CD4-positive, alpha-beta T cell (primary cell): Measurements from ENCODE around the gene PMM2. TPM values are rescaled to one million over a fixed set of nuclear protein-coding genes. Genes with fewer than 3 reads are reported as not detected.
"Not testable (repeated sequence)": the region's sequence is repeated elsewhere in the genome, so short reads cannot be mapped to it uniquely, and the experiment has no call there.

Source experiments
- ATAC-seq: fragments of 200-7000 bp; cut with Tn5 transposase; one replicate; pipeline ENCODE4 v1.10.0; 2022; ENCODE audit warnings: mild to moderate bottlenecking; ENCODE audit not compliant: poor library complexity
- CTCF ChIA-PET: fragments of 350-600 bp; sonication (Branson Sonifier 250); formaldehyde crosslinking; loops from one replicate; lab custom pipeline; 2021; ENCODE audit warnings: antibody characterized with exemption, inconsistent platforms; lab: Charles Lee
- POLR2A ChIA-PET: fragments of 350-600 bp; sonication (Branson Sonifier 250); formaldehyde crosslinking; loops from one replicate; lab custom pipeline; 2021; ENCODE audit warnings: antibody characterized with exemption, inconsistent platforms; lab: Charles Lee
- DNase-seq, 14 experiments: peaks; one replicate each; pipeline ENCODE4 v3.0.0-alpha.2; 2013 to 2020; ENCODE audit warnings: mixed read lengths in 2 of 14
- H3K27ac ChIP-seq, 2 donors: one replicate each; pipeline versions ENCODE4 v1.5.1 to v1.7.0; 2013; ENCODE audit warnings: low read length in 2 of 2, low read depth in 1 of 2, mild to moderate bottlenecking in 1 of 2
- H3K27me3 ChIP-seq, 2 experiments: 1 replicate in 1 of 2; 2 replicates in 1 of 2; pipeline versions ENCODE4 v1.6.1 to v1.7.0; 2013; ENCODE audit warnings: low read length in 2 of 2, control low read depth in 1 of 2, mild to moderate bottlenecking in 1 of 2, moderate library complexity in 1 of 2; ENCODE audit not compliant: insufficient read depth in 2 of 2, control insufficient read depth in 1 of 2
- H3K36me3 ChIP-seq: one replicate; pipeline ENCODE4 v1.6.1; 2013; ENCODE audit warnings: low read length, control low read depth; ENCODE audit not compliant: insufficient read depth
- H3K4me1 ChIP-seq: one replicate; pipeline ENCODE4 v1.6.1; 2013; ENCODE audit warnings: low read length, control low read depth; ENCODE audit not compliant: insufficient read depth
- H3K4me3 ChIP-seq: one replicate; pipeline ENCODE4 v1.5.1; 2013; ENCODE audit warnings: mild to moderate bottlenecking, low read length, moderate library complexity
- H3K9me3 ChIP-seq, 2 experiments: 1 replicate in 1 of 2; 2 replicates in 1 of 2; pipeline versions ENCODE4 v1.6.1 to v1.7.0; 2013; ENCODE audit warnings: low read length in 2 of 2, mild to moderate bottlenecking in 2 of 2, control low read depth in 1 of 2, moderate library complexity in 1 of 2; ENCODE audit not compliant: control insufficient read depth in 1 of 2, insufficient read depth in 1 of 2
- H3K27ac Mint-ChIP-seq: one replicate; pipeline ENCODE4 v1.8.0; 2020; ENCODE audit warnings: mixed read lengths
- H3K27me3 Mint-ChIP-seq: one replicate; pipeline ENCODE4 v1.8.0; 2021; ENCODE audit warnings: mixed read lengths
- H3K36me3 Mint-ChIP-seq: one replicate; pipeline ENCODE4 v1.8.0; 2021; ENCODE audit warnings: low read depth, mixed read lengths
- H3K4me1 Mint-ChIP-seq: one replicate; pipeline ENCODE4 v1.8.0; 2021; ENCODE audit warnings: low read depth, mixed read lengths
- H3K4me3 Mint-ChIP-seq: one replicate; pipeline ENCODE4 v1.8.0; 2020; ENCODE audit warnings: mild to moderate bottlenecking, mixed read lengths
- H3K9me3 Mint-ChIP-seq: one replicate; pipeline ENCODE4 v1.8.0; 2020; ENCODE audit warnings: mixed read lengths
- intact Hi-C, 2 experiments: fragments of 100-400 bp; cut with DNase I in 1 of 2; cut with micrococcal nuclease in 1 of 2; formaldehyde crosslinking; loops; one replicate each; pipeline versions ENCODE4 v1.15.1 to v1.9.0; 2023 to 2025; cut with DNase I, micrococcal nuclease
- total RNA-seq, 174 experiments: library from RNA in 2 of 174; stranded (reverse) in 2 of 174; gene quantifications; one replicate each; pipeline ENCODE4 v1.2.3 and lab custom pipeline; 2021 to 2026
- TF ChIP-seq, protein P1 (sequence below): fragments of 200-600 bp; IDR thresholded peaks from one replicate; pipeline ENCODE4 v1.8.0; 2022; ENCODE audit warnings: antibody characterized with exemption, mild to moderate bottlenecking

PMM2 gene
- total RNA-seq, 2 experiments from 2014 or later: 24.2 to 27.0 TPM

DNA sequence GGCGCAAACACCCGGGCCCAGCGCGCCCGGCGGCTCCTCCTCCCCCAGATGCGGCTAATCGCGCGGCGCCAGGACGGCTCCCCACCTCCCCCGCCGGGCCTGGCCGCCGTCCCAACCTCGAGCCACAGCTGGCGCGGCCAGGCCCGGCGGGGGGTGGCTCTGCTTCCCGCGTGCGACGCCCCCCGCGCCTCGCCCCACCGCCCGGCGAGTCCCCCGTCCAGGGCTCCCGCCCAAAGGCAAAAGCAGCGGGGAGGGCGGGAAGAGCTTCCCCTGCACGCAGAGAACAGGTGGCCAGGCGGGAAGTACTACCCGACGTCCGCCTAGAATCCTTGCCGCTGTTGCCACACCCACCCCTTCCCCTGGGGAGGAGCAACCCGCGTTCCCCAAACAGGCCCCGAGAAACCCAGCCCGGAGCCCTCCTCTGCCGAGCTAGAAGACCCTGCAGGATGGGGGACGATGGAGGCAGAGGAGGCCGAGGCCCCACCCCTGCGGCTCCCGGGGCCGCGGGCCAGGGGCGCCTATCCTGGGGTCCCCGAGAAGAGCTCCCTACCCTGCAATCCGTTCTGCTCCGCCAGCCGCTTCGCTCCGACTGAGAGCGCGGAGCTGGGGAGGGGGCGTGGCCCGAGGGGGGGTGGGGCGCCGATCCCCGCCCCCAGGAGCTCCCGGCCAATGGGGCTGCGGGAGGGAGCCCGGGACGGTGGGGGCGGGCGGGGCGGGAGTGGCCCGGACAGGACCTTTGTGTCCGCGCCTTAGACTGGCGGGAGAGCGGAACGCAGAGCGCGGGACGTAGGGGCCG lies 71.0 kb downstream of the PMM2 start, which contains the start of gene CARHSP1:
Gene CARHSP1 (minus strand): TSS at position 591 of the 796 bp plus-strand sequence. CDS start 9,678 bp downstream, outside the sequence.
- ATAC-seq (peak; percentile 74), DNase-seq (peak; percentile 62 to 92 (median 76))
- peaks cover 10% of the 10 kb centered on the region for H3K36me3 Mint-ChIP-seq
- intact Hi-C loops: loop anchor here (1.0 to 10.0 kb wide), 6 partner anchors 51 to 1876 kb away; partner anchors contain the start of genes PMM2 (in 2 of the 2), TMEM186 (in 2 of the 2), ABAT (in 1 of the 2) and HAPSTR1 (in 1 of the 2)
- H3K9me3 Mint-ChIP-seq: no peaks in the 10 kb centered on the region
- no peaks in the 10 kb centered on the region for H3K27me3 ChIP-seq
- peak within 1 kb of the TSS; percentile 95 for H3K4me3 Mint-ChIP-seq
- no peaks in the 10 kb centered on the region for H3K9me3 ChIP-seq
- no peaks in the 10 kb centered on the region for H3K36me3 ChIP-seq
- peak within 1 kb of the TSS; percentile 32 to 72 for H3K27ac ChIP-seq
- no peaks in the 10 kb centered on the region for H3K27me3 Mint-ChIP-seq
- H3K4me1 ChIP-seq: peaks cover 59% of the 10 kb centered on the region
- CTCF ChIA-PET: interaction anchor here (1.0 to 4.1 kb wide), 4 partner anchors 12 to 70 kb away, joined by 3 to 24 read pairs (median 6); partner anchors contain the start of gene PMM2
- H3K27ac Mint-ChIP-seq: peak within 1 kb of the TSS; percentile 85
- H3K4me1 Mint-ChIP-seq: peaks cover 50% of the 10 kb centered on the region
- POLR2A ChIA-PET: interaction anchor here (0.6 to 3.1 kb wide), 20 partner anchors 8 to 224 kb away, joined by 3 to 52 read pairs (median 5); partner anchors contain the start of genes HAPSTR1, LITAFD, PMM2 and TMEM186
- TF ChIP-seq, protein P1, sequence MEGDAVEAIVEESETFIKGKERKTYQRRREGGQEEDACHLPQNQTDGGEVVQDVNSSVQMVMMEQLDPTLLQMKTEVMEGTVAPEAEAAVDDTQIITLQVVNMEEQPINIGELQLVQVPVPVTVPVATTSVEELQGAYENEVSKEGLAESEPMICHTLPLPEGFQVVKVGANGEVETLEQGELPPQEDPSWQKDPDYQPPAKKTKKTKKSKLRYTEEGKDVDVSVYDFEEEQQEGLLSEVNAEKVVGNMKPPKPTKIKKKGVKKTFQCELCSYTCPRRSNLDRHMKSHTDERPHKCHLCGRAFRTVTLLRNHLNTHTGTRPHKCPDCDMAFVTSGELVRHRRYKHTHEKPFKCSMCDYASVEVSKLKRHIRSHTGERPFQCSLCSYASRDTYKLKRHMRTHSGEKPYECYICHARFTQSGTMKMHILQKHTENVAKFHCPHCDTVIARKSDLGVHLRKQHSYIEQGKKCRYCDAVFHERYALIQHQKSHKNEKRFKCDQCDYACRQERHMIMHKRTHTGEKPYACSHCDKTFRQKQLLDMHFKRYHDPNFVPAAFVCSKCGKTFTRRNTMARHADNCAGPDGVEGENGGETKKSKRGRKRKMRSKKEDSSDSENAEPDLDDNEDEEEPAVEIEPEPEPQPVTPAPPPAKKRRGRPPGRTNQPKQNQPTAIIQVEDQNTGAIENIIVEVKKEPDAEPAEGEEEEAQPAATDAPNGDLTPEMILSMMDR: no peak
- peak within 1 kb of the TSS; percentile 85 for H3K4me3 ChIP-seq

DNA sequence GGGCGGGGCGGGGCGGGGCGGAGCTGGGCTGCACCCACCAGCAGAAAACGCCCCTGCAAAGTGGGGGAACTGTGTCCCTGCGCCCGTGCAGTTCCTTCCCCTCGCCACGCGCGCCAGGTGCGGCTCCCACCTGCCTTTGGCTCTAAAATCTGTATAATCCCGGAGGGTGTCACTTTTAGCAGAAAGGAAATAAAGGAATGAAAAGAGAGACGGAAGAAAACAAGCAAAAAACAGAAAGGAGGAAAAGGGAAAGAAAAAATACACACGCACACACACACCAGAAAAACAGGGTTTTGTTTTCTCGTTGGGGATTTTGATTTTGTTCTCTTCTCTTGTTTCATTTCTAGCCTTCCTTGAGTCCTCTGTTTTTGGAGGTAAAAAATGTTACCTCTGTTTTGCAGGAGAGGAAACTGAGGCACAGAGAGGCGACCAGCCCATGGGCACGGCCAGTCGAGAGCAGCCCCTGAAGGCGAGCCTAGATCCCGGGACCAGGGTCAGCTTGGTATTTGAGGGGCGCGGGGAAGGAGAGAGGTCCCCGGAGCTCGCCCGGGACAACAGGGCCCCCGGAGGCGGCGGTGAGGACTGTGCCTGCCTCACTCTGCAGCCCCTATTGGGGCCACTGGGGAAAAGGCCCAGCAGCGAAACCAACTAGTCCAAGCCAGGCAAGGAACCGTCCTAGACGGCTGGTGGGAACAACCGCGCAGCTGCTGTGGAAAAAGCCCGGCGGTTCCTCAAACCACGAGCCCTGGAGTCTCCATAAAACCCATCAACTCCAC lies 71.8 kb downstream of the PMM2 start:
- intact Hi-C loops: loop anchor here (1.0 to 10.0 kb wide), 5 partner anchors 52 to 1875 kb away; partner anchors contain the start of genes ABAT (in 1 of the 2), HAPSTR1 (in 1 of the 2), NUBP1 (in 1 of the 2) and PMM2 (in 1 of the 2)
- no peaks in the 10 kb centered on the region for H3K36me3 ChIP-seq
- H3K9me3 Mint-ChIP-seq: no peaks in the 10 kb centered on the region
- peak overlapping the region; percentile 85 for H3K4me3 ChIP-seq
- DNase-seq (peak in 1 of 14 experiments; percentile 34), ATAC-seq (peak; percentile 57)
- peaks cover 10% of the 10 kb centered on the region for H3K36me3 Mint-ChIP-seq
- TF ChIP-seq, protein P1: no peak
- peak overlapping the region; percentile 95 for H3K4me3 Mint-ChIP-seq
- no peaks in the 10 kb centered on the region for H3K27me3 Mint-ChIP-seq
- ChIA-PET CTCF (interaction anchor here (1.5 to 4.1 kb wide), 3 partner anchors 11 to 69 kb away, joined by 3 to 24 read pairs (median 10); no protein-coding TSS in a partner anchor), POLR2A (interaction anchor here (0.7 to 3.1 kb wide), 18 partner anchors 9 to 223 kb away, joined by 3 to 52 read pairs (median 5); partner anchors contain the start of genes HAPSTR1, LITAFD, PMM2 and TMEM186)
- no peaks in the 10 kb centered on the region for H3K9me3 ChIP-seq
- H3K4me1 Mint-ChIP-seq: peaks cover 48% of the 10 kb centered on the region
- peaks cover 60% of the 10 kb centered on the region for H3K4me1 ChIP-seq
- peak overlapping the region; percentile 82 for H3K27ac Mint-ChIP-seq
- H3K27me3 ChIP-seq: no peaks in the 10 kb centered on the region
- H3K27ac ChIP-seq: peak overlapping the region in 1 of 2 donors; percentile 13

DNA sequence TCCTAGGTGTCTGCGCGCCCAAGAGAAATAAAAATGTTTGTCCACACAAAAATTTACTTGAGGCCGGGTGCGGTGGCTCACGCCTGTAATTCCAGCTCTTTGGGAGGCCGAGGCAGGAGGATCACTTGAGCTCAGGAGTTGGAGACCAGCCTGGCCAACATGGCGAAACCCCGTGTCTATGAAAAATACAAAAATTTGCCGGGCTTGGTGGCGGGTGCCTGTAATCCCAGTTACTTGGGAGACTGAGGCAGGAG lies 72.3 kb downstream of the PMM2 start:
- CTCF ChIA-PET: interaction anchor here (1.5 to 4.1 kb wide), 3 partner anchors 10 to 69 kb away, joined by 3 to 24 read pairs (median 10); no protein-coding TSS in a partner anchor
- not testable (repeated sequence) for H3K27me3 Mint-ChIP-seq, H3K4me3 ChIP-seq, H3K27ac ChIP-seq, ATAC-seq, DNase-seq, H3K9me3 ChIP-seq, H3K27me3 ChIP-seq, H3K36me3 ChIP-seq, H3K9me3 Mint-ChIP-seq
- Mint-ChIP-seq H3K4me1 (peaks cover 50% of the 10 kb centered on the region), H3K27ac (peak overlapping the region; percentile 82), H3K36me3 (peaks cover 10% of the 10 kb centered on the region), H3K4me3 (peak overlapping the region; percentile 58)
- H3K4me1 ChIP-seq: peaks cover 59% of the 10 kb centered on the region
- POLR2A ChIA-PET: interaction anchor here (2.0 to 3.1 kb wide), 3 partner anchors 10 to 222 kb away, joined by 8 to 52 read pairs (median 14); partner anchors contain the start of gene HAPSTR1
- intact Hi-C loops: loop anchor here (1.0 to 10.0 kb wide), 6 partner anchors 53 to 1875 kb away; partner anchors contain the start of genes ABAT (in 1 of the 2), HAPSTR1 (in 1 of the 2), METTL22 (in 1 of the 2) and NUBP1 (in 1 of the 2)
